IPS-NIHi11 (cell line): ENCODE data around the gene AKT2.

Experiments used
- DNase-seq: peaks from one replicate; pipeline ENCODE4 v3.0.0; 2012; ENCODE audit warnings: mixed read lengths, low spot score

AKT2 gene

GRCh38 chr19:40252395-40252794, 32.8 kb downstream of the AKT2 start:
- peak; percentile 59 for DNase-seq

DNA sequence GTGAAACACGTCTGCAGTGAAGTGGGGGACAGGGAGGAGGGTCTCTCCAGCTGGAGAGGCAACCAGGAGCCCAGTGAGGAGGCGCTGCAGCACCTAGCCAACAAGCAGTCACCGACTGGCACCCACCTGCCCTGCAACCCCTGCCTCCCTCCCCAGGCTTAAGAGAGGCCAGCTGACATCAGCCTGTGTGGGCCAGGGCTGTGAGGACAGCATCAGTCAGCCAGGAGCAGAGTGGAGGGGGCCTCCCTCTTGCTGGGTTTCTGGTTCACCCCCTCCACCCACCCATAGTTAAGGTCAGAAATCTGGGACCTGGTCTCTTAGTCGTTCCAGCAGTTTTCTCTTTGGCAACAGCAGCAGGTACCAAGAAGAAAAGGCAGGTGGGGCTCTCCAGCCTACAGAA, 33.2 kb downstream of the AKT2 start:
- no peak for DNase-seq

DNA sequence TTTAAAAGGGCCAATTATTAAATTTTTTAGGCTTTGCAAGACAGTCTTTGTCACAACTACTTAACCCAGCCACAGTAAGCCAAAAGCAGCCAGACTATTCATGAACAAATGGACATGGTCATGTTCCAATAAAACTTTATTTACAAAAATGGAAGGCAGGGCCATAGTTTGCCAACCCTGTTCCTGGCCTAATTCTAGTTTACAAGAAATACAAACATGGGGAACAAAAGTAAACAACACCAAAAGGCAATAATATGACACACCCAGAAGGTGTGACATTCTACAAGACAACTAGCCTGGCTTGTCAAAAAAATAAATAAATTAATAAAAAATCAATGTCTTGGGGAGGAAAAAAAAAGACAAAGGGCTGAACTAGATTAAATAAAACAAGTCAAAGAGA, 33.9 kb downstream of the AKT2 start:
- no peak for DNase-seq

- DNase-seq = no peak
Measured at GRCh38 chr19:40249781-40250180, 35.4 kb downstream of the AKT2 start.

DNA sequence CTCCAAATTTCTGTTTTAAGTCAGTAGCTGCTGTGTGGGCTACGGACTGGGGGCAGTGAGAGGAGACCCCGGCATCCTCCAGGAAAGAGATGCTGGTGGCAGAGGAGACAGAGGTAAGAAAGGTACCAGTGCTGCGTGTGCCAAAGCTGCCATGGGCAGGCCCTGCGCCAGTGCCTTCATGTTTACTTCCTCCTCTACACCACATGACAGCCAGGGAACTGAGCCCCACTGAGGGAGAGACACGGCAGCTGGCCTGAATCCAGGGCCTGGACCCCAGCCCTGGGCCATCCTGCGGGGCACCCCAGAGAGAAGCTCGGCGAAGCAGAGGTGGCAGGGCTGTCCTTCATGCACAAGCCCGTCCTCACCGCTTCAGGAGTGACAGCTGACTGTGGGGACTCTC, 35.9 kb downstream of the AKT2 start:
- DNase-seq = no peak

GRCh38 chr19:40247735-40248262, 37.3 kb downstream of the AKT2 start:
- DNase-seq = no peak

GRCh38 chr19:40247178-40247577, 38.0 kb downstream of the AKT2 start:
- DNase-seq = no peak

- no peak for DNase-seq
Measured at GRCh38 chr19:40246292-40247073, 38.7 kb downstream of the AKT2 start.

GRCh38 chr19:40245506-40246128, 39.5 kb downstream of the AKT2 start:
- no peak for DNase-seq

DNA sequence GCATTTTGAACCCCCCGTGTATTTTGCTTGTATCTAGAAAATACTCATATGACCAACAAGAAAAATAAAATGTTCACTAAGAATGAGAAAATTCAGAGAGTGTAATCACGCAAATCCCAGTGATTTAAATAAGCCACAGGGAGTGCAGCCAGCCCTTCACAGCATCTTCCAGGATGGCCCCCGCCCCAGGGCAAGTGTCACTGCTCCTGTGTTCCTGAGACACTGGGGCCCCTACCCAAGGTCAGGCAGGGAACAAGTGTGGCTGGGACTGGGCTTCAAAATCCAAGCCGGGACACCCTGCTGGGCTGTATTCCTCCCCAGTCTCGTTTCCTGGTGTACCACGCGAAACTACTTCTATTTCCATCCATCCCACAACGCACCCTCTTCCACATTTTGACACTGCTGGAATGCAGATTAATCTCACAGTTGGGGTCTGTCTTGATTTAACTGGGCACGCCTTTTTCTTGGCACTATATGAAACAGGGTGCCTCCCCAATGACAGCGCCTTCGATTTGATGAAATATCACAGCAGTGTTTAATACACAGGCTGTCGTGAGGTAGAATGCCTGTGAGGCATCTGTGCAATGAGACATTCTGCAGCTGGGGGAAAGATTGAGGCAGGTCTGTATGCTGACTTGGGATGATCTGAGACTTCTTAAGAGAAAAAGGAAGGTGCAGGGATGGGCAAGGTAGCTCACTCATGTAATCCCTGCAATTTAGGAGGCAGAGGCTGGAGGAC, 40.4 kb downstream of the AKT2 start:
- no peak for DNase-seq

GRCh38 chr19:40243181-40243580, 42.0 kb downstream of the AKT2 start:
- DNase-seq = no peak

- DNase-seq = no peak
Measured at GRCh38 chr19:40242480-40242879, 42.7 kb downstream of the AKT2 start.

DNA sequence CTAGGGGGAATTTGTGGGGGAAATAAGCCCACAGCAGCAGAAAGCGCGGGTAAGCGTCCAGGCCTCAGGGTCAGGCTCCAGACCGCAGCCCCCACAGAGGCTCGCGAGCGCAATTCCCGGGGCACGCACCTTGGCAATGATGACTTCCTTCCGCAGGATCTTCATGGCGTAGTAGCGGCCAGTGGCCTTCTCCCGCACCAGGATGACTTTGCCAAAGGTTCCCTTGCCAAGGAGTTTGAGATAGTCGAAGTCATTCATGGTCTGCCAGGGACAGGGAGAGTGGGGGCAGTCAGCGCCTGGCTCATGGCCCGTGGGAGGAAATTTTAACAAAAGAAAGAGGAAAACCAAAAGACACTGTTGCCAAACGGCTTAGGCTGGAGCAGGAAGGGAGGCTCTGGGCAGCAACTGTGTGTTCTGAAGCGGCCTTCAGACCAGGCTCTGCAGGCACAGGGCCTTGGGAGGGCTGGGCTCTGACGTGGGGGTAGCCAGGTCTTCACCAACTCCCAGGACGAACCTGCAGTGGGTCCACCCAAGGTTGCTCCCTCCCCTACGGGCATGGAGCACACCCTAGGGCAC, 43.2 kb downstream of the AKT2 start:
- no peak for DNase-seq

- DNase-seq = no peak
Measured at GRCh38 chr19:40241125-40241808, 43.9 kb downstream of the AKT2 start.

GRCh38 chr19:40240332-40240731, 44.8 kb downstream of the AKT2 start:
- no peak for DNase-seq

GRCh38 chr19:40239415-40240226, 45.5 kb downstream of the AKT2 start:
- no peak for DNase-seq

- DNase-seq = no peak
Measured at GRCh38 chr19:40238775-40239174, 46.4 kb downstream of the AKT2 start.

DNA sequence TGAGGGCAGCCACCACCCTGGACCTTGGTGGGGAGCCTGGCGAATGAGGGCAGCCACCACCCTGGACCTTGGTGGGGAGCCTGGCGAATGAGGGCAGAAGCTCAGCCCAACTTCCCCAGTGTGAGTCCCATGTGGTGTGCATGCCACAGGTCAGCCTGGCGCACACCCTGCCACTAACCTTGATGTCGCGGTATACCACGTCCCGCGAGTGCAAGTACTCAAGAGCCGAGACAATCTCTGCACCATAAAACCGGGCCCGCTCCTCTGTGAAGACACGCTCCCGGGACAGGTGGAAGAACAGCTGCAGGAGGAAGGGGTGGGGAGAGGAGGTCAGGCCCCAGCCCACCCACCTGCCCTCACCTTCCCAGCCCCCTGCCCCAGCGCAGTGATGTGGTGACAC, 47.4 kb downstream of the AKT2 start:
- no peak for DNase-seq

DNA sequence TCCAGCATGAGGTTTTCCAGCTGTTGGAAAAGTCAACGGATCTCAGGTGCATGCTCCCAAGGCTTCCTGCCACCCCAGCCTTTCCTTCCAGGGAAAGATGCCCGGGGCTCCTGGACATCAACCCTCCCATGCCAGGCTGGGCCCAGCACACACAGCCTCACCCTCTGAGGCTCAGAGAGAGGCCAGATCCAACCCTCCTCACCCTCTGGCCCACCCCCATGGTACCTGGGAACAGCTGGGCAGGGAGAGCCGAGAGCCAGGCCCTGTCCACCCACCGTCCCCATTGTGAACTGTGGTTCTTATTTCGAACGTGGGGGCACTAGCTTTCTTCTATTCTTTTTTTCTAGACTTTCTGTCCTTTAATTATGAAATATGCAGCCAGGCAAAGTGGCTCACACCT, 48.8 kb downstream of the AKT2 start:
- no peak for DNase-seq

DNA sequence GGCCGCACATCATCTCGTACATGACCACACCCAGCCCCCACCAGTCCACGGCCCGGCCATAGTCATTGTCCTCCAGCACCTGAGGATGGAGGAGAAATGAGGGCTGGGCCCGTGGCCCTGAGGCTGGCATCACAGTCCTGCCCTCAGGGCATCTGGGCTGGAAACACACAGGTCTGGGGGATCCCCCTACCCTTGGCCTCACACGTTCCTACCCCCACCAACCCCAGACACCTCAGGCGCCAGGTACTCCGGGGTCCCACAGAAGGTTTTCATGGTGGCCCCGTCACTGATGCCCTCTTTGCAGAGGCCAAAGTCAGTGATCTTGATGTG, 49.2 kb downstream of the AKT2 start:
- no peak for DNase-seq
